ENCODE data around the gene SLC12A5.
"Not testable (repeated sequence)": the region's sequence is repeated elsewhere in the genome, so short reads cannot be mapped to it uniquely, and the experiment has no call there.

SLC12A5 gene

DNA sequence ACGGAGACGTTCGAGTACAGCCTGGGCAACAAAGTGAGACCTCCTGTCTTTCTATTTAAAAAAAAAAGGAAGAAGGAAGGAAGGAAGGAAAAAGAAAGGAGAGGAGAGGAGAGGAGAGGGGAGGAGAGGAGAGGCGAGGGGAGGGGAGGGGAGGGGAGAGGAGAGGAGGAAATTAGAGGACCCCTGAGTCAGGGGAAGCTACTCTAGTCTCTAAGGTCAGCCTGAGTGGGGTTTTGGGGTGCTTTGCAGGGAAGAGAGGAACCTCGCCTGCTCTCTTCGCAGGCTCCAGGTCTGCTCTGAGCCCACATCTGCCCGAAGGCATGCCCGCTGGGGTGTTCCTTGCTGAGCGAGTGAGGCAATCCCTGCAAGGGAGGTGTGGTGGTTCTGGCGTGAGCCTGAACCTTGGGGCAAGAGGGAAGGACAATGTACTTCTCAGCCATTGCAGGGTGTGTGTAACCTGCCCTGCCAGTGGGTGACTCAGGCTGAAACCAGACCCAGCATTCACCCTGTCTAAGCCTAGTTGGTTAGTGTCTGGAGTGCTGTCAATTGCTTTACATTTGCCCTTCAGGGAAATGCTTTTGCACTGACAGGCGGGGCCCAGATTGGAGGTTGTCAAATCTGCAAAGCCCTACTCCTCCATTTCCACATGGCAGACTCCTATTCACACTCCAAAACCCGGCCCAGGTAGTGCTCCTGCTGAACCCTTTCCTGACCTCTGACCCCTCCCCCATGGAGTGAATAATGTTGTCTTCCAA, 35.6 kb upstream of the SLC12A5 start:
- Histone ChIP-seq H3K27me3 (ENCODE audit: control insufficient read depth, low read length) (peaks cover 18% of the 10 kb centered on the region), H3K4me3 (ENCODE audit: low read length) (no peak overlapping the region), H3K9me2 (replicated peaks; ENCODE audit: control insufficient read depth, low read length) (no peaks in the 10 kb centered on the region), H3F3A (ENCODE audit: control insufficient read depth, insufficient read depth) (no peaks in the 10 kb centered on the region; the same call in 1 of the 2 replicates), H3K4me1 (ENCODE audit: control insufficient read depth, low read length) (peaks cover 22% of the 10 kb centered on the region), H3K36me3 (ENCODE audit: control insufficient read depth, low read length) (no peaks in the 10 kb centered on the region), H3K9me3 (ENCODE audit: control insufficient read depth, insufficient read depth, low read length) (no peaks in the 10 kb centered on the region), H3K4me2 (ENCODE audit: low read length) (no peak overlapping the region), H4K20me1 (ENCODE audit: control insufficient read depth, insufficient read depth, low read depth, low read length) (no peaks in the 10 kb centered on the region), H3K27ac (ENCODE audit: low read depth, low read length) (no peak overlapping the region), H3K79me2 (ENCODE audit: control insufficient read depth, low read length) (no peaks in the 10 kb centered on the region)
- no peak for TF ChIP-seq EZH2phosphoT487 (IDR thresholded peaks at IDR 0.05; ENCODE audit: borderline replicate concordance, low read length)
- TF ChIP-seq, protein P1, sequence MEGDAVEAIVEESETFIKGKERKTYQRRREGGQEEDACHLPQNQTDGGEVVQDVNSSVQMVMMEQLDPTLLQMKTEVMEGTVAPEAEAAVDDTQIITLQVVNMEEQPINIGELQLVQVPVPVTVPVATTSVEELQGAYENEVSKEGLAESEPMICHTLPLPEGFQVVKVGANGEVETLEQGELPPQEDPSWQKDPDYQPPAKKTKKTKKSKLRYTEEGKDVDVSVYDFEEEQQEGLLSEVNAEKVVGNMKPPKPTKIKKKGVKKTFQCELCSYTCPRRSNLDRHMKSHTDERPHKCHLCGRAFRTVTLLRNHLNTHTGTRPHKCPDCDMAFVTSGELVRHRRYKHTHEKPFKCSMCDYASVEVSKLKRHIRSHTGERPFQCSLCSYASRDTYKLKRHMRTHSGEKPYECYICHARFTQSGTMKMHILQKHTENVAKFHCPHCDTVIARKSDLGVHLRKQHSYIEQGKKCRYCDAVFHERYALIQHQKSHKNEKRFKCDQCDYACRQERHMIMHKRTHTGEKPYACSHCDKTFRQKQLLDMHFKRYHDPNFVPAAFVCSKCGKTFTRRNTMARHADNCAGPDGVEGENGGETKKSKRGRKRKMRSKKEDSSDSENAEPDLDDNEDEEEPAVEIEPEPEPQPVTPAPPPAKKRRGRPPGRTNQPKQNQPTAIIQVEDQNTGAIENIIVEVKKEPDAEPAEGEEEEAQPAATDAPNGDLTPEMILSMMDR (IDR thresholded peaks at IDR 0.05; ENCODE audit: low read depth, low read length, poor library complexity, severe bottlenecking), result no peak

GRCh38 chr20:45994761-45995493, 34.1 kb upstream of the SLC12A5 start:
- Histone ChIP-seq H3K9me3 (ENCODE audit: control insufficient read depth, insufficient read depth, low read length) (no peaks in the 10 kb centered on the region), H3F3A (ENCODE audit: control insufficient read depth, insufficient read depth) (no peaks in the 10 kb centered on the region; the same call in 1 of the 2 replicates), H3K27me3 (ENCODE audit: control insufficient read depth, low read length) (peaks cover 31% of the 10 kb centered on the region), H3K4me3 (ENCODE audit: low read length) (no peak overlapping the region), H4K20me1 (ENCODE audit: control insufficient read depth, insufficient read depth, low read depth, low read length) (no peaks in the 10 kb centered on the region), H3K9me2 (replicated peaks; ENCODE audit: control insufficient read depth, low read length) (no peaks in the 10 kb centered on the region), H3K27ac (ENCODE audit: low read depth, low read length) (no peak overlapping the region), H3K79me2 (ENCODE audit: control insufficient read depth, low read length) (no peaks in the 10 kb centered on the region), H3K4me1 (ENCODE audit: control insufficient read depth, low read length) (peaks cover 22% of the 10 kb centered on the region), H3K4me2 (ENCODE audit: low read length) (no peak overlapping the region), H3K36me3 (ENCODE audit: control insufficient read depth, low read length) (no peaks in the 10 kb centered on the region)
- TF ChIP-seq, protein P1 (IDR thresholded peaks at IDR 0.05; ENCODE audit: low read depth, low read length, poor library complexity, severe bottlenecking), result no peak
- no peak for TF ChIP-seq EZH2phosphoT487 (IDR thresholded peaks at IDR 0.05; ENCODE audit: borderline replicate concordance, low read length)

DNA sequence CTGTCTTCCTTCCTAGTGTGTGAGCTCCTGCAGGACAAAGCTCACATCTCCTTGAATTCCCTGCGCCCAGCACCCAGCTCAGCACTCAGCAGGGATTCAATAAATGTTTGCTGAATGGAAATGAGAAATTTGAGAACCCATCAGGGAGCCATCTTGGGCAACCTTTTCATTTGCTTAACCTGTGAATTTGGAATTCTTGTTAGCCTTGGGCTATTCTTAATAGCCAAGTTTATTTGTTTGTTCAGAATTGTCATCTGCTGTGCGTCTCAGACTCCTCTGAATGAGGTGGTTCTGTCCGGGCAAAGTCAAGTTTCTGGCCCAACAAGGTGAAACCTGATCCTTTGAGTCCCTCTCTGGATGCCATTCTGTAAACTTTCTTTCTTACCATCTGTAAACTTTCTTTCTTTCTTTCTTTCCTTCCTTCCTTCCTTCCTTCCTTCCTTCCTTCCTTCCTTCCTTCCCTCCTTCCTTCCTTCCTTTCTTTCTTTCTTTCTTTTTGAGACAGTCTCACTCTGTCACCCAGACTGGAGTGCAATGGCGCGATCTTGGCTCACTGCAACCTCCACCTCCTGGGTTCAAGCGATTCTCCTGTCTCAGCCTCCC, 33.4 kb upstream of the SLC12A5 start:
- not testable (repeated sequence) for H3K79me2 ChIP-seq (ENCODE audit: control insufficient read depth, low read length); H3K9me3 ChIP-seq (ENCODE audit: control insufficient read depth, insufficient read depth, low read length); H3K36me3 ChIP-seq (ENCODE audit: control insufficient read depth, low read length); H3K9me2 ChIP-seq (replicated peaks; ENCODE audit: control insufficient read depth, low read length); H3K27ac ChIP-seq (ENCODE audit: low read depth, low read length); H4K20me1 ChIP-seq (ENCODE audit: control insufficient read depth, insufficient read depth, low read depth, low read length); H3K4me2 ChIP-seq (ENCODE audit: low read length); H3K4me3 ChIP-seq (ENCODE audit: low read length); H3F3A ChIP-seq (ENCODE audit: control insufficient read depth, insufficient read depth)
- H3K4me1 ChIP-seq (ENCODE audit: control insufficient read depth, low read length), result peaks cover 22% of the 10 kb centered on the region
- peaks cover 36% of the 10 kb centered on the region for H3K27me3 ChIP-seq (ENCODE audit: control insufficient read depth, low read length)
